ENCODE data around the gene DOK6. TPM values are rescaled to one million over a fixed set of nuclear protein-coding genes. Genes with fewer than 3 reads are reported as not detected.

The DOK6 gene
- total RNA-seq, 3 donors from 2014 or later, result 1.0 to 1.4 (median 1.3) TPM

DNA sequence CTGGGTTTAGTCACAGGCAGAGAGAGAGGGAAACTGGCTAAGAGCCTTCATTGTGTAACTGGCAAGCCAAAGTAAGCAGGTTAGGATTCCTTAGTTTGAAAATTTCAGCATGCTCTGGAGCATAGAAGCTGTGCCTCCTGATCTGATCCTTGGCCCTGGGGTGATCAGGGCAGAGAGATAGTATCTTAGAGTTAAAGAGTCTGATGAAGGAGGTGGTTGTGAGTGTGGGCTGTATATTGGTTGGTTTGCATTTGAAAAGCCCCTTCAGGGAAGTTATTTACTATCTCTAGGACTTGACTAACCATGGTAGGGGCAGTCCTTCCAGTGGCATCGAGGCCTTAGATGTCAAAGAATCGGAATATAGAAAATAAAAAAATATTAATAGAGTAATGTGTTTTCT is 316.9 kb downstream of the DOK6 start:
- TF ChIP-seq POLR2A (IDR thresholded peaks at IDR 0.05) (no peak), CTCF (IDR thresholded peaks at IDR 0.05) (no peak), POLR2AphosphoS5 (IDR thresholded peaks at IDR 0.05) (no peak)
- Histone ChIP-seq H3K27ac (no peak overlapping the region), H3K36me3 (no peaks in the 10 kb centered on the region), H3K9me3 (peaks cover 14 to 25% of the 10 kb centered on the region in 2 donors), H3K4me3 (no peak overlapping the region), H3K27me3 (no peaks in the 10 kb centered on the region), H3K4me1 (no peaks in the 10 kb centered on the region)
- intact Hi-C loops (cut with DNase I; ENCODE audit: low total_unique reads), result no loop called here
- no peak for DNase-seq (ENCODE audit: low spot score in 2 of 2)

DNA sequence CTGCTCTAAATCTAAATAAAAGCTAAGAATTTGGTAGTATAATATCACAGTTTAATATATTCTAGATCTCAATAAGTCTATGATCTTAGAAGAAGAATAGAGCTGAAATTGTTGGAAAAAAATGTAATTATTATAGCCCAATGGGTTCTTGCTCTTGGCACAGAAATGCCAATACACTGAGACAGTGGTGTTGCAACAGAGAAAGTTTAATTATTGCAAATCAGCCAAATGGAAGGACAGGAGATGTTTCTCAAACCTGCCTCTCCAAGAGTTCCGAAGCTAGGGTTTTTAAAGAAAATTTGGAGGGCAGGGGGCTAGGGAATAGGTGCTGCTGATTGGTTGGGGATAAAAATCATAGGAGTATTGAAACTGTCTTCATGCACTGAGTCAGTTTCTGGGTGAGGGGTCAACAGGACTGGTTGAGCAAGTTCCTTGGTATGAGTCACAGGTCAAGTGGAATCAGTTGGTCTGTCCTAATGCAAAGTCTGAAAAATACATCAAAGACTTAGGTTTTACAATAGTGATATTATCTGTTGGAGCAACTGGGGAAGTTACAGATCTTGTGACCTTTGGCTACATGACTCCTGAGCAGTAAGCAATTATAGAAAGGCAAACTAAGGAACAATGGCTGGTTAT is 318.3 kb downstream of the DOK6 start:
- intact Hi-C loops (cut with DNase I; ENCODE audit: low total_unique reads), result no loop called here
- Histone ChIP-seq H3K9me3 (peaks cover 14 to 25% of the 10 kb centered on the region in 2 donors), H3K36me3 (no peaks in the 10 kb centered on the region), H3K4me3 (no peak overlapping the region), H3K27me3 (no peaks in the 10 kb centered on the region), H3K4me1 (no peaks in the 10 kb centered on the region), H3K27ac (no peak overlapping the region)
- no peak for DNase-seq (ENCODE audit: low spot score in 2 of 2)
- TF ChIP-seq POLR2AphosphoS5 (IDR thresholded peaks at IDR 0.05) (no peak), CTCF (IDR thresholded peaks at IDR 0.05) (no peak), POLR2A (IDR thresholded peaks at IDR 0.05) (no peak)

GRCh38 chr18:69720422-69720821 is 319.7 kb downstream of the DOK6 start:
- no peaks in the 10 kb centered on the region for H3K27me3 ChIP-seq
- TF ChIP-seq POLR2AphosphoS5 (IDR thresholded peaks at IDR 0.05), result no peak
- TF ChIP-seq POLR2A (IDR thresholded peaks at IDR 0.05), result no peak
- no peak for TF ChIP-seq CTCF (IDR thresholded peaks at IDR 0.05)
- DNase-seq (ENCODE audit: low spot score in 2 of 2), result no peak

GRCh38 chr18:69723434-69723833 is 322.7 kb downstream of the DOK6 start:
- Histone ChIP-seq H3K4me3 (no peak overlapping the region), H3K4me1 (no peaks in the 10 kb centered on the region), H3K27me3 (no peaks in the 10 kb centered on the region), H3K27ac (no peak overlapping the region), H3K36me3 (no peaks in the 10 kb centered on the region), H3K9me3 (peaks cover 10 to 14% of the 10 kb centered on the region in 2 donors)
- TF ChIP-seq POLR2A (IDR thresholded peaks at IDR 0.05), result no peak
- no peak for TF ChIP-seq POLR2AphosphoS5 (IDR thresholded peaks at IDR 0.05)
- no peak for TF ChIP-seq CTCF (IDR thresholded peaks at IDR 0.05)
- DNase-seq (ENCODE audit: low spot score in 2 of 2), result no peak
- intact Hi-C loops (cut with DNase I; ENCODE audit: low total_unique reads), result no loop called here

More at GRCh38 chr18:69720422-69720821, 319.7 kb downstream of the DOK6 start:
- intact Hi-C loops (cut with DNase I; ENCODE audit: low total_unique reads), result no loop called here
- H3K4me3 ChIP-seq, result no peak overlapping the region
- H3K27ac ChIP-seq, result no peak overlapping the region
- peaks cover 14 to 25% of the 10 kb centered on the region in 2 donors for H3K9me3 ChIP-seq
- no peaks in the 10 kb centered on the region for H3K4me1 ChIP-seq
- H3K36me3 ChIP-seq, result no peaks in the 10 kb centered on the region

DNA sequence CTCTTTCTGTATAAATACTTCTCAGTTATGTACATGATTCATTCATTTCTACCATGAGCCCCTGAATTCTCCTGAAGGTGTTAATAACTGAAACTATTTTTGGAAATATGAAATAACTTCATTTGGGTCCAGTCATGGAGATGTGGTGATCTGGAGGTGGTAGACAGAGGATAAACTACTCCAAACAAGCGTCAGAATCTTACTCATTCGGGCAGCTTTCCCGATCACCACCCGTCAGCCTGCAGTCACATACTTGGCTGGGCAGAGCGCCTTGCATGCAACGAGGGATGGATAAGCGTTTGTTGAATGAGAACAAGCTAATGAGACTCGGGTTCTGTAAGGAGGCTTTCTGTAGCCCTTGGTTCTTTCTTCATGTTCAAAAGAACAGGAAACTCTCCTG is 324.3 kb downstream of the DOK6 start:
- intact Hi-C loops (cut with DNase I; ENCODE audit: low total_unique reads), result no loop called here
- TF ChIP-seq POLR2AphosphoS5 (IDR thresholded peaks at IDR 0.05) (no peak), CTCF (IDR thresholded peaks at IDR 0.05) (no peak), POLR2A (IDR thresholded peaks at IDR 0.05) (no peak)
- no peak for DNase-seq (ENCODE audit: low spot score in 2 of 2)
- no peaks in the 10 kb centered on the region for H3K4me1 ChIP-seq
- no peak overlapping the region for H3K4me3 ChIP-seq
- H3K36me3 ChIP-seq, result no peaks in the 10 kb centered on the region
- H3K27ac ChIP-seq, result no peak overlapping the region
- H3K27me3 ChIP-seq, result no peaks in the 10 kb centered on the region
- no peaks in the 10 kb centered on the region for H3K9me3 ChIP-seq
